Measurements from ENCODE around the gene FAM184B. TPM values are rescaled to one million over a fixed set of nuclear protein-coding genes. Genes with fewer than 3 reads are reported as not detected.

FAM184B gene
- total and polyA plus RNA-seq, 11 donors, result 0.04 to 0.08 TPM; not detected in 9

DNA sequence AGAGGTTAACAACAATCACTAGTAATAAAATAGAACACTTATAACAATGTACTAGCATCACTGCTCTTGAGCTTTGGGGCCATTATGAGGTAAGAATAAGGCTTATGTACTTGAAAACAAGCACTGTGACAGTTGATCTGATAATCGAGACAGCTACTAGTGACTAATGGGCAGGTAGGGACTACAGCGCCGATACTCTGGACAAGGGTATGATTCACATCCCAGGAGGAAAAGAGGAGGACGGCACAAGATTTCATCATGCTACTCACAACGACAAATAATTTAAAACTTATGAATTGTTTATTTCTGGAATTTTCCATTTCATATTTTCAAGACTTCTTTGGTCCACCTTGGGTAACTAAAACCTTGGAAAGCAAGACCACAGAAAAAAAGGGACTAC lies 62.3 kb downstream of the FAM184B start:
- ATAC-seq (no peak), DNase-seq (no peak)
- H3K27me3 ChIP-seq, result peaks cover 0 to 4% (median 0%) of the 10 kb centered on the region in 9 donors

DNA sequence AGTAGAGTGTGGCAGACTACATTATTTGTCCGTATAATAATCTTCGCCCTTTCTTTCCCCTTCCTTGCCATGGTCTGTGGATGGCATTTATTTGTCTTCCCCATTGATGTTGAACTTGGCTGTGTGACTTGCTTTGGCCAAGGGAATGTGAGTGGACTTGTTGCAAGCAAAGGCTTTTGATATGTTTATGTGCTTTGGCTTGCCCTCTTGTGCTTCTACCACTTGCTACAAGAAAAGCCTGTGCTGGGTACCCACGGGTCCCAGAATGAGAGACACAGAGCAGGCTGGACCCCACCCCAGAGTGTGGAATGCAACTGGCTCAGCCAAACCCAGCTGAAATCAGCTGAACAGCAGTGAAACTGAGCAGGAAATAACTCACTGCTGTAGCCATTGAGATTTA lies 63.0 kb downstream of the FAM184B start:
- 66 to 77% (median 72%) methylated on average over 3 of the region's 3 CpGs for WGBS, 4 donors
- intact Hi-C loops (cut with DNase I), result no loop called here
- no peak for TF ChIP-seq POLR2A (IDR thresholded peaks at IDR 0.05)
- TF ChIP-seq, protein P1, sequence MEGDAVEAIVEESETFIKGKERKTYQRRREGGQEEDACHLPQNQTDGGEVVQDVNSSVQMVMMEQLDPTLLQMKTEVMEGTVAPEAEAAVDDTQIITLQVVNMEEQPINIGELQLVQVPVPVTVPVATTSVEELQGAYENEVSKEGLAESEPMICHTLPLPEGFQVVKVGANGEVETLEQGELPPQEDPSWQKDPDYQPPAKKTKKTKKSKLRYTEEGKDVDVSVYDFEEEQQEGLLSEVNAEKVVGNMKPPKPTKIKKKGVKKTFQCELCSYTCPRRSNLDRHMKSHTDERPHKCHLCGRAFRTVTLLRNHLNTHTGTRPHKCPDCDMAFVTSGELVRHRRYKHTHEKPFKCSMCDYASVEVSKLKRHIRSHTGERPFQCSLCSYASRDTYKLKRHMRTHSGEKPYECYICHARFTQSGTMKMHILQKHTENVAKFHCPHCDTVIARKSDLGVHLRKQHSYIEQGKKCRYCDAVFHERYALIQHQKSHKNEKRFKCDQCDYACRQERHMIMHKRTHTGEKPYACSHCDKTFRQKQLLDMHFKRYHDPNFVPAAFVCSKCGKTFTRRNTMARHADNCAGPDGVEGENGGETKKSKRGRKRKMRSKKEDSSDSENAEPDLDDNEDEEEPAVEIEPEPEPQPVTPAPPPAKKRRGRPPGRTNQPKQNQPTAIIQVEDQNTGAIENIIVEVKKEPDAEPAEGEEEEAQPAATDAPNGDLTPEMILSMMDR (IDR thresholded peaks at IDR 0.05), result no peak
- H3K36me3 ChIP-seq, result no peaks in the 10 kb centered on the region
- H3K4me3 ChIP-seq, result no peak overlapping the region
- H3K4me1 ChIP-seq, result no peaks in the 10 kb centered on the region
- DNase-seq (no peak), ATAC-seq (no peak)
- no peaks in the 10 kb centered on the region for H3K9me3 ChIP-seq
- no peak overlapping the region for H3K27ac ChIP-seq
- peaks cover 0 to 4% (median 0%) of the 10 kb centered on the region in 9 donors for H3K27me3 ChIP-seq

More for the DNA sequence above, 62.3 kb downstream of the FAM184B start:
- H3K4me1 ChIP-seq, result no peaks in the 10 kb centered on the region
- H3K9me3 ChIP-seq, result no peaks in the 10 kb centered on the region
- intact Hi-C loops (cut with DNase I), result no loop called here
- TF ChIP-seq POLR2A (IDR thresholded peaks at IDR 0.05), result no peak
- TF ChIP-seq, protein P1 (IDR thresholded peaks at IDR 0.05), result no peak
- H3K27ac ChIP-seq, result no peak overlapping the region
- 81 to 87% (median 85%) methylated on average over 5 of the region's 5 CpGs for WGBS, 4 donors
- H3K4me3 ChIP-seq, result no peak overlapping the region
- no peaks in the 10 kb centered on the region for H3K36me3 ChIP-seq

DNA sequence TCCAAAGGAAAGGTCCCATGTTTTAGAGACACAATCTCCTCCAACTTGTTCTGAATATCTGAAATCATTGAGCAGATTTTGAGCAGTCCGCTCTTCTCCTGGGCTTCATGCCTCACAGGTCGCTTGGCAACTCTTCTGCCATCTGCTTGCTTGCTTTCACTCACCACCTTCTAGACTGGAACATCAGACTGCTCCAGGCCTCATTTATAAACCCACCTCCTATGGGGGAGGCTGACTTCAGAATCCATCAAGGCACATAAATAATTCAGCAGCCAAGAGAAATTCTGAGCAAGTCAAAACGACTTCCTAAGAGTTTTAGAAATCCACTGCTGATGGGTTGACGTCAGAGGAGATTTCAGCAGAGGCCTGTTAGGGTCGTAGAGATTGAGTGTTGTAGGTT lies 64.1 kb downstream of the FAM184B start:
- intact Hi-C loops (cut with DNase I), result no loop called here

DNA sequence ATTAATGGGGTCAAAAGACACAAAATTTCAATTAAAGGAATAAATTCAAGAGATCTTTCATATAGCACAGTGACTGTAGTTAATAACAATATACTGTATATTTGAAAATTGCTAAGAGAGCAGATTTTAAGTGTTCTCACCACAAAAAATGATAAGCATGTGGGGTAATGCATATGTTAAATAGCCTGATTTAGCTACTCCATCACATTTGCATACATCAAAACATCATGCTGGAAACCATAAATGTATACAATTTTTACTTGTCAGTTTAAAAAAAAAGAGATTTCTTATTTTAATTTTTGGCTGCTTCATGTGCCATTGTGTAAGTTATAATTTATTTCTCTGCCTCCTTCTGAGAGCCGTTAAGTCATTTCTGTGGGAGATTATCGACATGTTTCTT lies 65.9 kb downstream of the FAM184B start:
- TF ChIP-seq, protein P1 (IDR thresholded peaks at IDR 0.05), result no peak
- no peak for TF ChIP-seq POLR2A (IDR thresholded peaks at IDR 0.05)
- no peaks in the 10 kb centered on the region for H3K9me3 ChIP-seq
- H3K27me3 ChIP-seq, result peaks cover 0 to 4% (median 0%) of the 10 kb centered on the region in 9 donors
- WGBS, 4 donors, result 83 to 92% (median 89%) methylated on average over 2 of the region's 2 CpGs
- DNase-seq (no peak), ATAC-seq (no peak)
- H3K27ac ChIP-seq, result no peak overlapping the region
- intact Hi-C loops (cut with DNase I), result no loop called here
- no peaks in the 10 kb centered on the region for H3K4me1 ChIP-seq
- no peak overlapping the region for H3K4me3 ChIP-seq
- H3K36me3 ChIP-seq, result no peaks in the 10 kb centered on the region

More for the DNA sequence above, 64.1 kb downstream of the FAM184B start:
- no peak for TF ChIP-seq POLR2A (IDR thresholded peaks at IDR 0.05)
- TF ChIP-seq, protein P1 (IDR thresholded peaks at IDR 0.05), result no peak
- Histone ChIP-seq H3K4me1 (no peaks in the 10 kb centered on the region), H3K4me3 (no peak overlapping the region), H3K27me3 (peaks cover 0 to 4% (median 0%) of the 10 kb centered on the region in 9 donors), H3K27ac (no peak overlapping the region), H3K36me3 (no peaks in the 10 kb centered on the region), H3K9me3 (no peaks in the 10 kb centered on the region)
- DNase-seq (no peak), ATAC-seq (no peak)
- WGBS, 4 donors, result 55 to 60% (median 58%) methylated on average over 5 of the region's 5 CpGs

Measured in heart left ventricle (tissue), 16 donors.